T-helper 1 cell (primary cell): ENCODE data around the gene MAZ.

Source experiments
- DNase-seq, 5 donors: peaks; one replicate each; pipeline ENCODE4 v3.0.0-alpha.2; 2012 to 2020

Gene MAZ

DNA sequence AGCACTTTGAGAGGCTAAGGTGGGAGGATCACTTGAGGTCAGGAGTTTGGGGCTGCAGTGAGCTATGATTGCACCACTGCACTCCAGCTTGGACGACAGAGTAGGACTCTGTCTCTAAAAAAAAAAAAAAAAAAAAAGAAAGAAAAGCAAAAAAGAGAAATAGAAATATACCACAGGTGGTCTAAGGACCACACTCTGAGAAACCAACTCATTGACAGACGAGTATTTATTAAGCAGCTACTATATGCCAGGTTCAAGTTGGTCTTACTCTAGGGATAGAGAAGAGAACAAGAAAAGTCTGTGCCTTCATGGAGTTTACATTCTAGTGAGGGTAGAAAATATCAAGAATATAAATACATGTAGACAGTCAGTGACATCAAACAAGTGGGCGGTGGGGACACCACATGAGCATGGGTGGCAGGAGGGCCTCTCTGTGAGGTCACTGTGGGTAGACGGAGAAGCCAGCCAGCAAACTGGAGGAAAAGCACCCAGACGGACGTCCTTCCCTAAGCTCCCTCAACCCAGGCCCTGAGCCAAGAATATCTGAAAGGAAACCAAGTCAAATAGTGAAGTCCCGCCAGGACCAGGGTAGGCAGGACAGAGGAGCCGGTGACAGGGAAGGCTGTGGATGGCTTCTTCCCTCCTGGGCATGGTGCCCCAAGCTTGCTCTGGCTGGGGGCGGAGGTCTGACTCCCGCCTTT, 52.0 kb downstream of the MAZ start:
- DNase-seq, result no peak

DNA sequence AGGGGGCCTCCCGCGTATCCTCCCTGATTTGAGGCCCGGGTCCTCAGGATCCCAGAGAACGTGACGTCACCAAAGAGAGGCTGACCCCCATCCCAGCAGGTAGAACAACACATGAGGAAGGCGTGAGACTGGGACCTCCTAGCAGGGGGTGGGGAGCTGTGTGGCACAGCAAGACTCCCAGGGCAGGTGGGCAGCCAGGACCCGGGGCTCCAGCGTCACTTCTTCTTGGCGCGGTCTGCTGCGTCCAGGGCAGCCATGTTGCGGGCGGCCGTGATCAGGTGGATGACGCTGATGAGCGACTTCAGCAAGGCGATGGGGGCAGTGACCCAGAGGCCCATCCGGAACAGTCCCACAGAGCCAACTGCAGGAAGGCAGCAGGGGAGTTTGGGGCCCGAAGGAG, 52.6 kb downstream of the MAZ start:
- DNase-seq, result no peak

DNA sequence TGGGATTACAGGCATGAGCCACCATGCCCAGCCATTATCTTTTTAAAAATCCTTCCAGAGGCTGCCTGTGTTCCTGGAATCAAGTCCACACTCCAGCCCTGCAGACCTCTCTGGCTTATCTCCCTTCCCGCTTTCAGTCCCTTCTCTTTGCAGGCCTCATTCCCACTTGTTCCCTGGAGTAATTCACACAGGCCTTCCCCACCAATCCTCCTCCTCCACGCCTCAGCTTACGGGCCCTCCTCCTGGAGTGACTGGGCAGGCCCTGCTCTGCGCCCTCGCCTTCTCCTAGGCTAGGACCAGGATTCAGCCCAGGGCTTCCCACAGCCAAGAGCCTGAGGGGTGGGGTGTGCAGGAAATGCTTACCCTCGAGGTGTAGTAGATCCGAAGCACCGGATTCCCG, 53.9 kb downstream of the MAZ start:
- no peak for DNase-seq
